ENCODE results near the gene S100G.

The S100G gene

GRCh38 chrX:16651391-16652024 is 1.6 kb downstream of the S100G start:
- DNase-seq (ENCODE audit: low spot score) = no peak

DNA sequence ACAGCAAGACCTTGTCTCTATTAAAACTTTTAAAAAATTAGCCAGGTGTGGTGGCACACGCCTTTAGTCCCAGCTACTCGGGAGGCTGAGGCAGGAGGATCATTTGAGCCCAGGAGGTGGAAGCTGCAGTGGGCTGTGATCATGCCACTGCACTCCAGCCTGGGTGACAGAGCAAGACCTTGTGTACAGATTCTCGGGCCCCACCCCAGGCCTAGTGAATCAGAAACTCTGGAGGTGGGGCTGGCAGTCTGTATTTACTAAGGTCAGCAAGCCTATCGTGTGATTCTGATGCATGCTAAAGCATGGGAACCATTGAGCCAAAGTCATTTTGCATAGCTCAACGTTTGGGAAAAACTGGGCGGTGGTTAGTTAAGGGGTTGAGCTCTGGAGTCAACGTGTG is 3.5 kb downstream of the S100G start:
- DNase-seq (ENCODE audit: low spot score) = no peak

- no peak for DNase-seq (ENCODE audit: low spot score)
Measured at GRCh38 chrX:16654093-16654492, 4.1 kb downstream of the S100G start.

DNA sequence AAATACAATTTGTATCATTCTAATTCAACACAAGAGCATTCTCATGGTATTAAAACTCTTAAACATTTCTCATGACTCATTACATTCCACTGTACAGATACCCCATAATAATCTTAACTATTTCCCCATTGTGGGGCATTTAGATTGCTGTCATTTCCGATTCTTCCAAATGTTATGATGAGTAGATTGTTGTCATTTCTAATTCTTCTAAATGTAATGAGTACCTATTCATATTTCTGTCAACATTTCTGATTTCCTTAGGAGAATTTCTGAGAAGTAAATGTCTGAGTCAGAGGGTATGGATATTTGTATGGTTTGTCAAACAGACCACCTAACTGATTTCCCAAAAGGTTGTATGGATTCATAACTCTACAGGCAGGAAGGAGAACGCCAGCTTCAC is 8.3 kb downstream of the S100G start:
- DNase-seq (ENCODE audit: low spot score) = no peak

GRCh38 chrX:16659321-16659720 is 9.4 kb downstream of the S100G start:
- DNase-seq (ENCODE audit: low spot score) = no peak

- no peak for DNase-seq (ENCODE audit: low spot score)
Measured at GRCh38 chrX:16661495-16661894, 11.5 kb downstream of the S100G start.

DNA sequence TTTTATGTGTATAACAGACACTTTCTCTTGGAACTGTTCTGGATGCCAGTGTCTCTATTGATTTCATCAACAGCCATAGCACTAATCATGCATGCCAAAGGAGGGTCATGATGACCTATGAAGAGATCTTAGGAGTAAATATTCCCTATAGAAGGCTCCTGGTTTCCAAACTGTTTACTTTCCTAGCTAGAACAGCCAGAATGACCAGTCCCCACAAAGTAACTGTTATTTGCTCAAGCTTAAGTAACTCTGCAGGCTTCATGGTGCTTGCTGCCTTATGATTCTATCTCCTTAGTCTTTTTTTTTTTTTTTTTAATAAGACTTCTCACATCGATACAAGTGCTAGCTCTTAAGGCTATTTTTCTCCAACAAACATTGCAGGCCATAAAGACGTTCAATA is 12.4 kb downstream of the S100G start:
- DNase-seq (ENCODE audit: low spot score) = no peak

GRCh38 chrX:16664074-16664473 is 14.1 kb downstream of the S100G start:
- DNase-seq (ENCODE audit: low spot score) = no peak

DNA sequence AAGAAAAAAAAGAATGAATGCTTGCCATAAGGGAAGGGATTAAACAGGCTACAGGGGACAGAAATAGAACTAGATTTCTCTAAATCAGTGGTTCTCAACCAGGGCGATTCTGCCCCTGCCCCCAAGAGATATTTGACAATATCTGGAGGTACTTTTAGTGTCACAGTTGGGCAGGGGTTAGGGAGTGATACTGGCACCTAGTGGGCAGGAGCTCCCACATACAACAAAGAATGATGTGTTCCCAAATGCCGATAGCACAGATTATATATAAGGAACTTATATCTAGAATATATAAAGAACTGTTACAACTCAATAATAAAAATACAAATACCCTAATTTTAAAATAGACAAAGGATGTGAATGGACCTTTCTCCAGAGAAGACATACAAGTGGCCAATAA is 14.7 kb downstream of the S100G start:
- DNase-seq (ENCODE audit: low spot score) = no peak

- no peak for DNase-seq (ENCODE audit: low spot score)
Measured at GRCh38 chrX:16665089-16665488, 15.1 kb downstream of the S100G start.

GRCh38 chrX:16666541-16666940 is 16.6 kb downstream of the S100G start:
- no peak for DNase-seq (ENCODE audit: low spot score)

- peak; percentile 15 for DNase-seq (ENCODE audit: low spot score)
Measured at GRCh38 chrX:16671005-16671404, 21.0 kb downstream of the S100G start.

DNA sequence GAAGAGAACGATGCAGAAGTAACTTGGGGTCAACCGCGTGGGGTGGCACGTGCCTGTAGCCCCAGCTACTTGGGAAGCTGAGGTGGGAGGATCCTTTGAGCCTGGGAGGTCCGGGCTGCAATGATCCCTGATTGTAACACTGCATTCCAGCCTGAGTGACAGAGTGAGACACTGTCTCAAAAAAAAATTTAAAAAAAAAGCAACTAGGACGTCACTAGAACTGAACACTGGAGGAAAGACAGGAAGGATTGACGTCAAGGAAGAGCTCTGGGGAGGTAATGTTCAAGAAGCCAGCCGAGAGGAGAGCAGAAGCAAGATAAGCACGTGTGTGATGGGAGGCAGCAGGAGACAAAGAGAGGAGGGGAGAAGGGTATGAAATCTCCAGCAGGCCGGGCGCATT is 28.7 kb downstream of the S100G start:
- no peak for DNase-seq (ENCODE audit: low spot score)

- no peak for DNase-seq (ENCODE audit: low spot score)
Measured at GRCh38 chrX:16683007-16683664, 33.2 kb downstream of the S100G start.

DNA sequence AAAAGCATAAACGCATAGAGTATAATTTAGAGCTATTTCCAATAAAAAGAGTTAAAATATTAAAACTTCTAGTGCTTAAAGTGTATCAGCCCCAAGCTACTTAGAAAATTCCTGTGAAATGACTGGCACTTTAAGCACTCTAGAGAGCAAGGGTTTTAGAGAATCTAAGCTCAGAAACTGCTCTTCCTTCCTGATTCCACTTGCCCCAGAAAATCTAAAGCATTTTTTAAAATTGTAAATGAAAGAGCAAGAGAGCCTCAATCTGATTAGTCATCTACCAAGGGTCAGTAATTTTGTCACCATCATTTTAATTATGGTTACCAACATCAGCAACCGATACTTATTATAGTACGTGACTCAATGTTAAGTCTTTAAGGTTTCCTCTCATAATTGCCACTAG is 37.6 kb downstream of the S100G start:
- no peak for DNase-seq (ENCODE audit: low spot score)

DNA sequence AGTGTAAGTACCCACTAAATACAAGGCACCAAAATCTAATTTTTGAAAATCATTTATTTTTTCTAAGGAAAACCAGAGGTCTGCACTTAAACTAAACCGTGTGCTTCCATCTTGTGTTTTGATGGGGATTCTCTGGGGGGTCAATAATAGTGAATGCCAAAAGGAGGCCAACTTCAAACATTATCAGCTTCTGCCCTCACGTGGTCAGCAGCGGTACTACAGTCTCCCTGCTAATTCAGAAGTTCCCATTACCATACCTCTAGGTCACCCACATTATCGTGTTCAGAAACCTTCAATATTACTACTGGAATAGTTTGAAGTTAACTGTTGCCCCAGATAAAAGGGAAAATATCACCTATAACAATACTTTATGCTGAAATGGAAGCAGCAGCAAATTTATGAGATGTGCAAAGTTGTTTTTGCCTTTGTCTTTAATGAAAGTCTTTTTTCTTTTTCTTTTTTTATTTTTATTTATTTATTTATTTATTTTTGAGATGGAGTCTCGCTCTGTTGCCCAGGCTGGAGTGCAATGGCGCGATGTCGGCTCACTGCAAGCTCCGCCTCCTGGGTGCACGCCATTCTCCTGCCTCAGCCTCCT is 45.2 kb downstream of the S100G start:
- DNase-seq (ENCODE audit: low spot score) = peak; percentile 55

DNA sequence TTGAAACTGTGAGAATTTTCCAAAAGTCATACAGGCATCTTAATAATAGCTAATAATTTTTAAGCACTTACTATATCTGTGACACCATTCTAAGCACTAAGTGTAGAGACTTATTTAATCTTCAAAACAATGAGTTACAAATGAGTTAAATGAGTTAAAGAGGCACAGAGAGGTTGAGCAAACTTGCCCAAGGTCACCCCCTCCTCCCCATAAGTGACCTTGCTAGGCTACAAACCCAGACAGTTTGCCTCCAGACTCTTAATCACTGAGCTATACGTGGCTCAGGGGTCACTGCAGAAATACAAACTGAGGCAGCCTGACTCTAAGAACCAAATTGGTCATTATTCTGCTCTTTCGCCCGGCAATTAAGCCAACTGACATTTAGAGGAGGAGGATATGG is 47.0 kb downstream of the S100G start:
- DNase-seq (ENCODE audit: low spot score) = no peak

- no peak for DNase-seq (ENCODE audit: low spot score)
Measured at GRCh38 chrX:16699389-16699788, 49.4 kb downstream of the S100G start.

GRCh38 chrX:16700734-16701133 is 50.8 kb downstream of the S100G start:
- DNase-seq (ENCODE audit: low spot score) = no peak

- DNase-seq (ENCODE audit: low spot score) = no peak
Measured at GRCh38 chrX:16702700-16703599, 53.0 kb downstream of the S100G start.

All from CD4-positive, alpha-beta T cell treated with Interleukin-2 at 100 ng/mL for 4 hours (primary cell).